Keratinocyte (primary cell): ENCODE data around the gene TMEM167A.

Source experiments
- CTCF ChIP-seq, 3 experiments: IDR thresholded peaks in 1 of 3; conservative IDR thresholded peaks in 1 of 3; optimal IDR thresholded peaks in 1 of 3; 2 replicates in 2 of 3; 3 replicates in 1 of 3; pipeline versions ENCODE3 to v1.5.1; 2011; ENCODE audit warnings: low read length in 3 of 3, mild to moderate bottlenecking in 3 of 3, moderate library complexity in 2 of 3, control low read depth in 1 of 3, inconsistent platforms in 1 of 3; ENCODE audit not compliant: insufficient read depth in 2 of 3; ENCODE audit errors: extremely low read depth in 1 of 3
- EZH2 ChIP-seq: IDR thresholded peaks from one replicate; pipeline ENCODE4 v1.6.1; 2012; ENCODE audit warnings: inconsistent platforms, mild to moderate bottlenecking, low read length, moderate library complexity

GRCh38 chr5:83124593-83124992 is 47.4 kb upstream of the TMEM167A start:
- TF ChIP-seq CTCF (optimal IDR thresholded peaks at IDR 0.05 in 1 of 3, IDR thresholded peaks at IDR 0.05 in 1 of 3, conservative IDR thresholded peaks at IDR 0.05 in 1 of 3; ENCODE audit: extremely low read depth in 1 of 3, insufficient read depth in 2 of 3, low read length in 3 of 3), result no peak
- no peak for TF ChIP-seq EZH2
